ENCODE results near the gene SCYGR1.
A peak's percentile ranks its signal among the peaks of the same experiment; 100 is the strongest.

Gene SCYGR1

GRCh38 chr2:227420087-227421052 lies 32.6 kb upstream of the SCYGR1 start:
- no peak overlapping the region for H3K4me3 ChIP-seq (ENCODE audit: low read length)
- no peak for DNase-seq (ENCODE audit: low read depth)
- TF ChIP-seq CTCF (IDR thresholded peaks at IDR 0.05; ENCODE audit: insufficient read depth, low read depth, low read length, missing control alignments), result no peak

GRCh38 chr2:227416701-227417100 lies 29.0 kb upstream of the SCYGR1 start:
- no peak for DNase-seq (ENCODE audit: low read depth)
- H3K4me3 ChIP-seq (ENCODE audit: low read length), result no peak overlapping the region
- TF ChIP-seq CTCF (IDR thresholded peaks at IDR 0.05; ENCODE audit: insufficient read depth, low read depth, low read length, missing control alignments), result no peak

- TF ChIP-seq CTCF (IDR thresholded peaks at IDR 0.05; ENCODE audit: insufficient read depth, low read depth, low read length, missing control alignments), result no peak
- peak; percentile 85 for DNase-seq (ENCODE audit: low read depth)
- no peak overlapping the region for H3K4me3 ChIP-seq (ENCODE audit: low read length)
Observed at GRCh38 chr2:227415538-227416424, 28.0 kb upstream of the SCYGR1 start.

GRCh38 chr2:227414846-227415245 lies 27.1 kb upstream of the SCYGR1 start:
- no peak for TF ChIP-seq CTCF (IDR thresholded peaks at IDR 0.05; ENCODE audit: insufficient read depth, low read depth, low read length, missing control alignments)
- H3K4me3 ChIP-seq (ENCODE audit: low read length), result no peak overlapping the region
- DNase-seq (ENCODE audit: low read depth), result peak; percentile 95

- no peak overlapping the region for H3K4me3 ChIP-seq (ENCODE audit: low read length)
- DNase-seq (ENCODE audit: low read depth), result no peak
- no peak for TF ChIP-seq CTCF (IDR thresholded peaks at IDR 0.05; ENCODE audit: insufficient read depth, low read depth, low read length, missing control alignments)
Observed at GRCh38 chr2:227413371-227413770, 25.6 kb upstream of the SCYGR1 start.

- H3K4me3 ChIP-seq (ENCODE audit: low read length), result no peak overlapping the region
- no peak for DNase-seq (ENCODE audit: low read depth)
- no peak for TF ChIP-seq CTCF (IDR thresholded peaks at IDR 0.05; ENCODE audit: insufficient read depth, low read depth, low read length, missing control alignments)
Observed at GRCh38 chr2:227412877-227413276, 25.1 kb upstream of the SCYGR1 start.

Measured in epithelial cell of esophagus (primary cell).